ENCODE results near the gene PARD3.

Gene PARD3

DNA sequence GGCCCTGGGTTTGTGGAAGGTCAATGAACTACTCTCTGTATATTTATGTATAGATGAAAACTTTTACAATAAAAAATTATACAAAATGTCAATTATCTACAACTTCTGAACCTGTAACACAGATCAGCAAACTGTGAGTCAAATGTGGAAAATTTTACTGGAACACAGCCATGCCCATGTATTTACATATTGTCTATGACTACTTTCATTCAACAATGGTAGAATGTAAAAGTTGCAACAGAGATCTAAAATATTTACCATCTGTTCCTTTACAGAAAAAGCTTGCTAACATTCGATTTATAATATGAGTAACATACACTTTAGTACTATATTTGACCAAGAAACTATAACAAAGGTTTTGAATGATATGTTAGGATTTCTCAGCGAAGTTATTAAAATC, 481.6 kb downstream of the PARD3 start:
- intact Hi-C loops (cut with DNase I; ENCODE audit: low total_unique reads), result no loop called here
- TF ChIP-seq CTCF (IDR thresholded peaks at IDR 0.05), result no peak

GRCh38 chr10:34327184-34327583, 487.9 kb downstream of the PARD3 start:
- intact Hi-C loops (cut with DNase I; ENCODE audit: low total_unique reads), result no loop called here
- DNase-seq, result no peak
- Histone ChIP-seq H3K4me3 (no peak overlapping the region), H3K36me3 (peaks cover 0 to 33% (median 4%) of the 10 kb centered on the region in 3 donors), H3K27ac (no peak overlapping the region), H3K27me3 (no peaks in the 10 kb centered on the region), H3K9me3 (no peaks in the 10 kb centered on the region), H3K4me1 (no peaks in the 10 kb centered on the region)
- TF ChIP-seq CTCF (IDR thresholded peaks at IDR 0.05), result no peak

More for the DNA sequence above, 481.6 kb downstream of the PARD3 start:
- H3K9me3 ChIP-seq, result no peaks in the 10 kb centered on the region
- no peak for DNase-seq
- no peak overlapping the region for H3K4me3 ChIP-seq
- H3K27me3 ChIP-seq, result no peaks in the 10 kb centered on the region
- no peak overlapping the region for H3K27ac ChIP-seq
- H3K4me1 ChIP-seq, result no peaks in the 10 kb centered on the region
- H3K36me3 ChIP-seq, result peaks cover 0 to 5% (median 4%) of the 10 kb centered on the region in 3 donors

DNA sequence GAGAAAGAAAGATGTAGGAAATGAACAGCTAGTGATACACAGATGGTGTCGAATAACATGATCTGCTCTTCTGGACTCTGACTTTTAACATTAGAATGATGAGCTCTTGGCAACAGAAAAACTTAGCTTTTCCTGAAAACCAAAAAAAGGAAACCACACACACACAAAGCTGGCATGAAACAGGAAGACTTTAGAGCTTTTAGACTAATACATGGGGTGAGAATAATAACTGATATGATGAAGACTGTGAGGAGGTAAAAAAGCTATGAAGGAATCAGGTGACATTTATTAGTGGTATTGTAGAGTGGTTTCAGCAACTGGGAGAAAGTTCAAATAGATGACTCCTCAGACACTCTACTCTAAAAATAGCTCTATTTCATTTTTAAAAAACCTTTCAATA, 491.9 kb downstream of the PARD3 start:
- H3K27ac ChIP-seq, result no peak overlapping the region
- peaks cover 0 to 27% (median 0%) of the 10 kb centered on the region in 3 donors for H3K36me3 ChIP-seq
- intact Hi-C loops (cut with DNase I; ENCODE audit: low total_unique reads), result no loop called here

GRCh38 chr10:34320265-34320664, 494.8 kb downstream of the PARD3 start:
- Histone ChIP-seq H3K27ac (no peak overlapping the region), H3K36me3 (peaks cover 0 to 16% (median 0%) of the 10 kb centered on the region in 3 donors)
- no peak for TF ChIP-seq CTCF (IDR thresholded peaks at IDR 0.05)

More for the DNA sequence above, 491.9 kb downstream of the PARD3 start:
- Histone ChIP-seq H3K9me3 (no peaks in the 10 kb centered on the region), H3K27me3 (no peaks in the 10 kb centered on the region), H3K4me1 (no peaks in the 10 kb centered on the region), H3K4me3 (no peak overlapping the region)
- DNase-seq, result no peak
- no peak for TF ChIP-seq CTCF (IDR thresholded peaks at IDR 0.05)

DNA sequence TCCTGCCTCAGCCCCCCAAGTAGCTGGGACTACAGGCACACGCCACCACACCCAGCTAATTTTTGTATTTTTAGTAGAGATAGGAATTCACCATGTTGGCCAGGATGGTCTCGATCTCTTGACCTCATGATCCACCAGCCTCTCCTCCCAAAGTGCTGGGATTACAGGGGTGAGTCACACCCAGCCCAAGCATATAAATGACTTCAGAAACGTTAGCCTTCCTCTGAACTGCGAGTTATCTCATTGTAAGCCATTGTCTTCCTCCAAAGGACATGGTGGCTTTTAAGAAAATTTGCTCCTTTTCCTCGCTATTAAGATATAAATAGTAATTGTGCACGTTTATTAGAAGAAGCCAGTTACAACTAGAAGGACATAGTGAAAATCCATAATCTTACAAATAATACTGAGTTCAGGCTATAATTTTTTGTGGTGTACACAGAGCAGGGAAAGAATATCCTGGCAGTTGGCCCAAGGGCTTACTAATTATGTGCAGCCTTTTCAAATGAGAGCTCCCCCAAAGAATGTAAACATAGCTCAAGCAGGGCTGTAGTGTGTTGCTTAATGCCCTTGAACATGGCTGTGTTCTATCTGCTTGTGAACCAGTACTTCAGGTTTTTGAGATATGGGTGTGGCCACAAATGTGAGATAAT, 495.8 kb downstream of the PARD3 start:
- TF ChIP-seq CTCF (IDR thresholded peaks at IDR 0.05), result no peak
- DNase-seq, result no peak
- H3K27ac ChIP-seq, result no peak overlapping the region

More at GRCh38 chr10:34320265-34320664, 494.8 kb downstream of the PARD3 start:
- Histone ChIP-seq H3K4me3 (no peak overlapping the region), H3K9me3 (no peaks in the 10 kb centered on the region), H3K27me3 (no peaks in the 10 kb centered on the region), H3K4me1 (no peaks in the 10 kb centered on the region)
- DNase-seq, result no peak
- intact Hi-C loops (cut with DNase I; ENCODE audit: low total_unique reads), result no loop called here

More for the DNA sequence above, 495.8 kb downstream of the PARD3 start:
- Histone ChIP-seq H3K9me3 (no peaks in the 10 kb centered on the region), H3K4me1 (no peaks in the 10 kb centered on the region), H3K4me3 (no peak overlapping the region), H3K36me3 (peaks cover 0 to 8% (median 0%) of the 10 kb centered on the region in 3 donors), H3K27me3 (no peaks in the 10 kb centered on the region)
- intact Hi-C loops (cut with DNase I; ENCODE audit: low total_unique reads), result no loop called here
